Fibroblast of pulmonary artery (primary cell): Measurements from ENCODE around the gene WBP2NL.
"Not testable (repeated sequence)": the region's sequence is repeated elsewhere in the genome, so short reads cannot be mapped to it uniquely, and the experiment has no call there.

Experiments
- DNase-seq: peaks from one replicate; pipeline ENCODE4 v3.0.0-alpha.2; 2010; ENCODE audit warnings: low read depth
- H3K4me3 ChIP-seq: replicated peaks from 2 replicates; pipeline ENCODE4 v1.5.1; 2011; ENCODE audit warnings: low read depth, mild to moderate bottlenecking, control low read depth, low read length, moderate library complexity
- TF ChIP-seq, protein P1 (sequence below): IDR thresholded peaks from 2 replicates; pipeline ENCODE4 v1.5.1; 2011; ENCODE audit warnings: mild to moderate bottlenecking, control low read depth, low read length, inconsistent platforms; ENCODE audit errors: missing control alignments

Gene WBP2NL

GRCh38 chr22:41998361-41999261 lies at the start of gene WBP2NL:
WBP2NL (plus strand) TSS chr22:41998788; CDS start chr22:41998819, 31 bp downstream.
- TF ChIP-seq, protein P1, sequence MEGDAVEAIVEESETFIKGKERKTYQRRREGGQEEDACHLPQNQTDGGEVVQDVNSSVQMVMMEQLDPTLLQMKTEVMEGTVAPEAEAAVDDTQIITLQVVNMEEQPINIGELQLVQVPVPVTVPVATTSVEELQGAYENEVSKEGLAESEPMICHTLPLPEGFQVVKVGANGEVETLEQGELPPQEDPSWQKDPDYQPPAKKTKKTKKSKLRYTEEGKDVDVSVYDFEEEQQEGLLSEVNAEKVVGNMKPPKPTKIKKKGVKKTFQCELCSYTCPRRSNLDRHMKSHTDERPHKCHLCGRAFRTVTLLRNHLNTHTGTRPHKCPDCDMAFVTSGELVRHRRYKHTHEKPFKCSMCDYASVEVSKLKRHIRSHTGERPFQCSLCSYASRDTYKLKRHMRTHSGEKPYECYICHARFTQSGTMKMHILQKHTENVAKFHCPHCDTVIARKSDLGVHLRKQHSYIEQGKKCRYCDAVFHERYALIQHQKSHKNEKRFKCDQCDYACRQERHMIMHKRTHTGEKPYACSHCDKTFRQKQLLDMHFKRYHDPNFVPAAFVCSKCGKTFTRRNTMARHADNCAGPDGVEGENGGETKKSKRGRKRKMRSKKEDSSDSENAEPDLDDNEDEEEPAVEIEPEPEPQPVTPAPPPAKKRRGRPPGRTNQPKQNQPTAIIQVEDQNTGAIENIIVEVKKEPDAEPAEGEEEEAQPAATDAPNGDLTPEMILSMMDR = no peak
- H3K4me3 ChIP-seq = peak within 1 kb of the TSS; percentile 55
- DNase-seq = peak; percentile 80

GRCh38 chr22:41948928-41949296 lies 49.7 kb upstream of the WBP2NL start:
- DNase-seq, H3K4me3 ChIP-seq: not testable (repeated sequence)

GRCh38 chr22:41949297-41949965 lies 49.2 kb upstream of the WBP2NL start:
- TF ChIP-seq, protein P1 = no peak
- DNase-seq = no peak
- no peak overlapping the region for H3K4me3 ChIP-seq

- H3K4me3 ChIP-seq = no peak within 1 kb of the TSS
- peak; percentile 10 for DNase-seq
- TF ChIP-seq, protein P1 = no peak
Measured at GRCh38 chr22:41951898-41952474, 46.6 kb upstream of the WBP2NL start, which contains the start of gene SMIM45. SMIM45 (plus strand) TSS chr22:41952150.

DNA sequence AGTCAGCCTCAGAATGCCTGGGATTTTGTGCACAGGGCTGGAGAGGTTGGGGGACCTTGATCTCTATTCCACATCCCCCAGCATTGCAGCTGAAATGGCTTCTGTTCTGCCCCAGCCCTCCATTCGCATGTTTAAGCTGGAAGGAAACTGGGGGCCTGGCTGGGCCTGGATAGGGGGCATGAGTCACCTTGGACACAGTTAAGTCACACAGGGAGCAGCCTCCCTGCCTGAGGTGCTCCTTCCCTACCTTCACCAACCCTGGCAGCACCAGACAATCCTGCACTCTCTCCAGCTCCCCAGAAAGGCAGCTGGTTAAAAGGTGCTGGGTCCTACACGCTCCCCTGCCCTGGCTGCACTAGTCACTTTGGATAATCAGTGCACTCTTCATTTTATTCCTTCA lies 45.9 kb upstream of the WBP2NL start:
- DNase-seq = no peak
- TF ChIP-seq, protein P1 = no peak
- no peak overlapping the region for H3K4me3 ChIP-seq

- no peak overlapping the region for H3K4me3 ChIP-seq
- TF ChIP-seq, protein P1 = no peak
- no peak for DNase-seq
Measured at GRCh38 chr22:41957941-41958556, 40.5 kb upstream of the WBP2NL start.

- DNase-seq = peak; percentile 70
- TF ChIP-seq, protein P1 = no peak
Measured at GRCh38 chr22:41963453-41964111, 35.0 kb upstream of the WBP2NL start.

More at GRCh38 chr22:41963453-41964111, 35.0 kb upstream of the WBP2NL start:
- no peak overlapping the region for H3K4me3 ChIP-seq
